ENCODE results near the gene RNF144A.
A peak's percentile ranks its signal among the peaks of the same experiment; 100 is the strongest.

RNF144A gene

DNA sequence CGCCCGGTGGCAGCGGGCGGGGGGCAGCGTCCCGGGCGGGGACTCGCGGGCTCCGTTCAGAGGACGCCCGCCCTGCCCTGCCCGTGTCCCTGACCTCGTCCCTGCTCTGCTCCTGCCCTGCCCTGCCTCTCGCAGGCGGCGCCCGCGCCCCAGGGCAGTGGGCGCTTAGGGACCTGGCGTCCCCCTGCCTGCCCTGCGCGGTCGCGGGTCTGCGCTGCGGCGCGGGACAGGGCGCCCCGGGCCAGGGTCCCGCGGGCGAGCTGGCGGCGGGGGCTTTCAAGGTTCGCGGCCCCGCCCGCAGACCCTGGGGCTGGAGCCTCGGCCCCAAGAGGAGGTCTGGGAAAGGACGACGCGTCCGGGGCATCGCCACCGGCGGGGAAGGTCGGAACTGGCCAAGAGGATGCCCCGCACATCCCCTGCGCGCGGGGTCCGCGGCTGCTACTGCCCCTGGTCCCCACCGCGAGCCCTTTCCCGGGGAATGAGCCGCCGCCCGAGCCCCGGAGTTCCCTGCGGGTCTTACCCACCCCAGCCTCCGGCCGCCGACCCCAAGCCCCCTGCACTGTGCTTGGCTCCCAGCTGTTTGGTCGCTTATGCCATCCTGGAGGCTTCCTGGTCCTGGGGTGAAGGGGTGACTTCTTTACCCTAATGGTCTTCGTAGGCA lies 679 bp downstream of the RNF144A start:
- no peak for DNase-seq
- peak overlapping the region; percentile 78 for H3K4me3 ChIP-seq (ENCODE audit: low read depth, low read length)
- TF ChIP-seq, protein P1, sequence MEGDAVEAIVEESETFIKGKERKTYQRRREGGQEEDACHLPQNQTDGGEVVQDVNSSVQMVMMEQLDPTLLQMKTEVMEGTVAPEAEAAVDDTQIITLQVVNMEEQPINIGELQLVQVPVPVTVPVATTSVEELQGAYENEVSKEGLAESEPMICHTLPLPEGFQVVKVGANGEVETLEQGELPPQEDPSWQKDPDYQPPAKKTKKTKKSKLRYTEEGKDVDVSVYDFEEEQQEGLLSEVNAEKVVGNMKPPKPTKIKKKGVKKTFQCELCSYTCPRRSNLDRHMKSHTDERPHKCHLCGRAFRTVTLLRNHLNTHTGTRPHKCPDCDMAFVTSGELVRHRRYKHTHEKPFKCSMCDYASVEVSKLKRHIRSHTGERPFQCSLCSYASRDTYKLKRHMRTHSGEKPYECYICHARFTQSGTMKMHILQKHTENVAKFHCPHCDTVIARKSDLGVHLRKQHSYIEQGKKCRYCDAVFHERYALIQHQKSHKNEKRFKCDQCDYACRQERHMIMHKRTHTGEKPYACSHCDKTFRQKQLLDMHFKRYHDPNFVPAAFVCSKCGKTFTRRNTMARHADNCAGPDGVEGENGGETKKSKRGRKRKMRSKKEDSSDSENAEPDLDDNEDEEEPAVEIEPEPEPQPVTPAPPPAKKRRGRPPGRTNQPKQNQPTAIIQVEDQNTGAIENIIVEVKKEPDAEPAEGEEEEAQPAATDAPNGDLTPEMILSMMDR (IDR thresholded peaks at IDR 0.05; ENCODE audit: low read depth, low read length, missing control alignments) = no peak
- in situ Hi-C loops (cut with HindIII; ENCODE audit: low pct_ligation_motif_present, low sequenced_read_pairs) = no loop called here
- no peaks in the 10 kb centered on the region for H3K27me3 ChIP-seq (replicated peaks)
- no peaks in the 10 kb centered on the region for H3K36me3 ChIP-seq (replicated peaks)
- H3K27ac ChIP-seq = no peak overlapping the region

DNA sequence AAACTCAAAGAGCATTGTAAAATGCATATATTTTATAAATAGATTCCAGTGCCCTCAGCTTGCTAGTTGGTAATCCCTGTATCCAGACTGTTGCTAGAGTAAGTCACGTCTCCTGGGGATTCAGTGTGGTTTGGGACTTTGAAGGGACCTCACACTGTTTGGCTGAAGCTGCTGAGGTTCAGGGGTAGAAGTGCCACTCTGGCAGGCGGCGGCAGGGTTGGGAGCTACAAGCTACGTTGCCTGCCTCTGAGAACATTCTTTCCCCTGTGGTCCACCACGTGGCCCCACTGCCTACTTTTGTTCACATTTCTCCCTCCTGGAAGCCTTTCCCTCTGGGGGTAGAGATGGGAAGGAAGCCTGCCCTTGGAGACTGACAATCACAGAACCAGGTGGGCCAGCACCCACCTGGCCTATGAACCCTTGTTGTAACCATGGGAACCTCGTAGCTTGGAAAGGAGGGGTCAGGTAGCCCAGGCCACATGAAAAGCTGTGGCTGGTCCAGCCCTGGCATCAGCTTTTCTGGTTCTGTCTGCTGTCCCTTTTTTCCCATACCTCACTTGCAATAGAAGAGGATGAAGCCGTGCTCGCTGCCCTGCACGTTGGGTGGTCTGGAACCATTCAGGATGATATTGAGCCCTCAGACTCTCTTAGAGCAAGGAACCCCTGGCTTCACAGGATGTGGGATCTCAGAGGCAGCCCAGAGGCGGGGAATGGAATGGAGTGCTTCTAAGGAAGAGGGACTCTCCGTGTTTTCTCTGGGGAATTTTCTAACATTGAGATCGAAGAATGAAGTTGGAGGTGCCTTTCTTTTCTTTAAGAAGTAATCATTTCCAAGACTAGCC lies 2.9 kb downstream of the RNF144A start:
- TF ChIP-seq, protein P1 (IDR thresholded peaks at IDR 0.05; ENCODE audit: low read depth, low read length, missing control alignments) = no peak
- no peaks in the 10 kb centered on the region for H3K36me3 ChIP-seq (replicated peaks)
- DNase-seq = no peak
- no peak overlapping the region for H3K27ac ChIP-seq
- in situ Hi-C loops (cut with HindIII; ENCODE audit: low pct_ligation_motif_present, low sequenced_read_pairs) = no loop called here
- H3K4me3 ChIP-seq (ENCODE audit: low read depth, low read length) = peak overlapping the region; percentile 12
- H3K27me3 ChIP-seq (replicated peaks) = no peaks in the 10 kb centered on the region

DNA sequence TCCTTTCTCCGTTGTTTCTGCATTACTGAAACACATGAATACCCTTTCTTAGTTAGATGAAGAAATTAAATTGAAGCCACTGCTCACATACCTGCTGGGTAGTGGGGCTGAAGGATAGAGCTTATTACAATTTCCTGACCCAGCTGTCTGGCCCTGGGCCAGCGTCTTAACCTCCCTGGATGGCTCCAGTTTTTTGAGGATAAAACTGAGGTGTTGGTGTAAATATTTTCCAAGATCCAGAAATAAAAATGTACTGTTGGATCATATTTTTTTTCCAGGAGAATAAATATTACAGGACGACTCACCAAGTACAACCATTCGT lies 3.5 kb downstream of the RNF144A start:
- TF ChIP-seq, protein P1 (IDR thresholded peaks at IDR 0.05; ENCODE audit: low read depth, low read length, missing control alignments) = no peak
- no peak overlapping the region for H3K27ac ChIP-seq
- H3K4me3 ChIP-seq (ENCODE audit: low read depth, low read length) = no peak overlapping the region
- DNase-seq = no peak
- H3K27me3 ChIP-seq (replicated peaks) = no peaks in the 10 kb centered on the region
- in situ Hi-C loops (cut with HindIII; ENCODE audit: low pct_ligation_motif_present, low sequenced_read_pairs) = no loop called here
- H3K36me3 ChIP-seq (replicated peaks) = no peaks in the 10 kb centered on the region

DNA sequence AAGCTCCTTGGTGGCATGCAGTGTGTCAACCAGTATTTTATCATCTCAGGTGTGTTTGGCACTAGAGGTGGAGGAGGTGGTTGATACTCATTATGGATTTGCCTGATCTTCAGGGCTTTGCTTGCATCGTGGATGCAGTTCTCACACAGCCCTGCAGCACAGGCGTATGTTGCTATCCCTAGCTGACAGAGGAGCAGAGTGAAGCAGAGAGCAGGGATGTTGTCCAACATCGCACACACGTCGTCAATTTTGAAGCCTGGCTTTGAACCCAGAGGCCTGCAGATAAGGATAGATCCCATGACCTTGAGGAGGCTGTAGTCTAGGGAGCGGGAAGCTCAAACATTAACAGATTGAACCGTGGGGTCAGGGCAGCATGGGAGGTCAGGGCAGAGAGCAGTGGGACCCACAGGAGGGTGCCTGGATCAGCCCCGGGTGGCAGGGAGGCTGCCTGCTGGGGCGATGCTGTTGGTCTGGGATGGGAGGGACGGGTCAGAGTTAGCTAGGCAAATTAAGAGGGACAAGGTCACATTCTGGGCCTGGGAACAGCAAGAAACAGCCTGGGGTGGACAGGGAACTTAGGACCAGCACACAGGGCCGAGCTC lies 4.2 kb downstream of the RNF144A start:
- Histone ChIP-seq H3K36me3 (replicated peaks) (no peaks in the 10 kb centered on the region), H3K4me3 (ENCODE audit: low read depth, low read length) (no peak overlapping the region), H3K27me3 (replicated peaks) (no peaks in the 10 kb centered on the region), H3K27ac (no peak overlapping the region)
- in situ Hi-C loops (cut with HindIII; ENCODE audit: low pct_ligation_motif_present, low sequenced_read_pairs) = no loop called here
- TF ChIP-seq, protein P1 (IDR thresholded peaks at IDR 0.05; ENCODE audit: low read depth, low read length, missing control alignments) = no peak
- no peak for DNase-seq

DNA sequence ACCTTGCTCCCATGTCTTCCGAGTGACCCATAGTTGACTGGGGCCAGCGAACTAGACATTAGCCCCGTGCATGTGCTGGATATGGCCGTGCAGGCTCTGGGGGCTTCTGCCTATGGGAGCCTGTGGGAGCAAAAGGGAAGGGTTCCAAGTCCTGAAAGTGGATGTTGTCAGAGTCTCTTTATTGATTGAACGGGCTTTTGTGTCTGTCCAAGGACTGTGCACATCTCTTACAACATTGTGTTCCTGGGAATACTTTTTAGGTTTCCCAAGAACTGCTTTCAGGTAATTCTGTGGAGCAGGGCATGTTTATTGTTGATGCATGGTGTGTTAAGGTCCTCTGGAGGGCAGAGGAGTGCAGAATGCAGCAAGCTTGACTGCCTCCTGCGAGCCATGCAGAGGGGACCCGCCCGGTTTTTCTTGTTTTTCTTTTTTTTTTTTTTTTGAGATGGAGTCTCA lies 5.0 kb downstream of the RNF144A start:
- Histone ChIP-seq H3K27ac (no peak overlapping the region), H3K27me3 (replicated peaks) (no peaks in the 10 kb centered on the region), H3K4me3 (ENCODE audit: low read depth, low read length) (no peak overlapping the region), H3K36me3 (replicated peaks) (no peaks in the 10 kb centered on the region)
- no peak for DNase-seq
- in situ Hi-C loops (cut with HindIII; ENCODE audit: low pct_ligation_motif_present, low sequenced_read_pairs) = no loop called here
- TF ChIP-seq, protein P1 (IDR thresholded peaks at IDR 0.05; ENCODE audit: low read depth, low read length, missing control alignments) = peak; percentile 28
